ENCODE data around the gene PLXNA2.

The PLXNA2 gene

GRCh38 chr1:208054911-208055379 is 189.2 kb downstream of the PLXNA2 start:
- no peak for FAIRE-seq

GRCh38 chr1:208054485-208054884 is 189.7 kb downstream of the PLXNA2 start:
- FAIRE-seq = no peak

GRCh38 chr1:208053661-208054060 is 190.5 kb downstream of the PLXNA2 start:
- FAIRE-seq = no peak

- no peak for FAIRE-seq
These were observed 191.2 kb downstream of the PLXNA2 start for GRCh38 chr1:208052926-208053407.

- FAIRE-seq = no peak
These were observed 192.0 kb downstream of the PLXNA2 start for GRCh38 chr1:208052135-208052534.

GRCh38 chr1:208051651-208052050 is 192.5 kb downstream of the PLXNA2 start:
- no peak for FAIRE-seq

GRCh38 chr1:208048904-208049303 is 195.3 kb downstream of the PLXNA2 start:
- FAIRE-seq = no peak

- FAIRE-seq = no peak
These were observed 196.2 kb downstream of the PLXNA2 start for GRCh38 chr1:208047975-208048374.

- no peak for FAIRE-seq
These were observed 196.7 kb downstream of the PLXNA2 start for GRCh38 chr1:208047476-208047934.

GRCh38 chr1:208045463-208046260 is 198.5 kb downstream of the PLXNA2 start:
- no peak for FAIRE-seq

- no peak for FAIRE-seq
These were observed 199.4 kb downstream of the PLXNA2 start for GRCh38 chr1:208044589-208045462.

GRCh38 chr1:208043691-208044181 is 200.4 kb downstream of the PLXNA2 start:
- FAIRE-seq = no peak

- no peak for FAIRE-seq
These were observed 201.3 kb downstream of the PLXNA2 start for GRCh38 chr1:208042868-208043267.

- no peak for FAIRE-seq
These were observed 202.1 kb downstream of the PLXNA2 start for GRCh38 chr1:208042041-208042615.

- no peak for FAIRE-seq
These were observed 202.7 kb downstream of the PLXNA2 start for GRCh38 chr1:208041505-208041904.

- FAIRE-seq = no peak
These were observed 203.3 kb downstream of the PLXNA2 start for GRCh38 chr1:208040821-208041297.

GRCh38 chr1:208039536-208040332 is 204.4 kb downstream of the PLXNA2 start:
- no peak for FAIRE-seq

GRCh38 chr1:208038303-208038702 is 205.9 kb downstream of the PLXNA2 start:
- FAIRE-seq = no peak

GRCh38 chr1:208036918-208037766 is 207.0 kb downstream of the PLXNA2 start:
- no peak for FAIRE-seq

GRCh38 chr1:208036106-208036808 is 207.9 kb downstream of the PLXNA2 start:
- no peak for FAIRE-seq
